Thyroid gland (tissue), 4 donors: ENCODE measurements around the gene OTULIN. TPM values are rescaled to one million over a fixed set of nuclear protein-coding genes. Genes with fewer than 3 reads are reported as not detected.
A peak's percentile ranks its signal among the peaks of the same experiment; 100 is the strongest.

ENCODE experiments used
- DNase-seq, 2 donors: peaks; one replicate each; pipeline ENCODE4 v3.0.0-alpha.2; 2019
- H3K27ac ChIP-seq, 3 donors: fragments of 200-600 bp; sonication (generic); 1 replicate in 2 of 3; 2 replicates in 1 of 3; pipeline ENCODE4 v1.5.1; 2016 to 2019; ENCODE audit warnings: mild to moderate bottlenecking in 1 of 3, moderate library complexity in 1 of 3
- H3K27me3 ChIP-seq: fragments of 200-600 bp; sonication (generic); one replicate; pipeline ENCODE4 v1.5.1; 2019
- H3K36me3 ChIP-seq, 2 donors: fragments of 200-600 bp; sonication (generic); one replicate each; pipeline ENCODE4 v1.5.1; 2016 to 2019
- H3K4me1 ChIP-seq, 2 donors: fragments of 200-600 bp; sonication (generic); one replicate each; pipeline ENCODE4 v1.5.1; 2017 to 2019
- H3K4me3 ChIP-seq, 3 donors: fragments of 200-600 bp; sonication (generic); replicated peaks in 1 of 3; 1 replicate in 2 of 3; 2 replicates in 1 of 3; pipeline ENCODE4 v1.5.1; 2016; ENCODE audit warnings: mild to moderate bottlenecking in 1 of 3
- H3K9me3 ChIP-seq: fragments of 200-600 bp; sonication (generic); one replicate; pipeline ENCODE4 v1.5.1; 2017
- CTCF ChIP-seq, 6 experiments: fragments of 200-600 bp in 3 of 6; fragments of 450-650 bp in 3 of 6; sonication (generic) in 3 of 6; IDR thresholded peaks; one replicate each; pipeline ENCODE4 v1.5.1; 2016 to 2019; ENCODE audit warnings: antibody characterized with exemption in 6 of 6, mild to moderate bottlenecking in 2 of 6, inconsistent platforms in 1 of 6, moderate library complexity in 1 of 6
- POLR2A ChIP-seq, 2 donors: fragments of 450-650 bp; IDR thresholded peaks; one replicate each; pipeline ENCODE4 v1.6.1; 2017; ENCODE audit warnings: antibody characterized with exemption in 2 of 2, mild to moderate bottlenecking in 2 of 2, moderate library complexity in 1 of 2
- WGBS, 2 donors: methylation state at CpG; one replicate each; pipeline ENCODE4 v1.1.5; 2017; 5-methylcytosine and 5-hydroxymethylcytosine counted together
- intact Hi-C: fragments of 100-400 bp; cut with DNase I; formaldehyde crosslinking; loops from one replicate; pipeline ENCODE4 v1.15.1; 2023
- total RNA-seq, 4 donors: library from RNA; depleted of rRNA; stranded (reverse); fragments of >200 nt; gene quantifications; one replicate each; pipeline ENCODE4 v1.2.3, GENCODE V29; 2016

Gene OTULIN
- total RNA-seq, 4 donors from 2014 or later = 18.0 to 42.7 (median 30.7) TPM

DNA sequence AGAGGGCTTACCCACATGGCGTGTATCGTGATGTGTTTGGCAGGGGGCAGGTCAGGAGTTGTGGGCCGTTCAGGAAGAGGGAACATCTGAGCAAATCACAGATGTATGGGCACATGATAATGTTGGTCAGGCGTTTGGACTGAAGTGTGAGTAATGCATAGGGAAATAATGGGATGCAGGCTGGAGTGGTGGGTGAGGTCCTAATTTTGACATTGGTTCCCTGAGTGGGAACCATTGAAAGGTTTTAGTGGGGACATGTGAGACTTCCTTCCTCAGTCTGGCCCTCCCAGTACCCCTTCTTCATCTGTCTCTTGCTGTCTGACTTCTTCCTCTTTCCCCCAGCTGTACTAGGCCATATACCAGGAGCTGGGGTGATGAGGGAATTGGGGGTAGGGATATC is 7.6 kb downstream of the OTULIN start:
- DNase-seq = no peak
- no peak overlapping the region for H3K27ac ChIP-seq
- intact Hi-C loops = no loop called here
- H3K36me3 ChIP-seq = no peaks in the 10 kb centered on the region
- H3K4me3 ChIP-seq = no peak overlapping the region
- TF ChIP-seq POLR2A (IDR thresholded peaks at IDR 0.05) (no peak), CTCF (IDR thresholded peaks at IDR 0.05) (no peak)
- H3K4me1 ChIP-seq = peaks cover 5 to 31% of the 10 kb centered on the region in 2 donors
- H3K9me3 ChIP-seq = no peaks in the 10 kb centered on the region
- no peaks in the 10 kb centered on the region for H3K27me3 ChIP-seq
- 80 to 90% methylated on average over 4 of the region's 4 CpGs for WGBS, 2 donors

GRCh38 chr5:14672484-14673394 is 8.2 kb downstream of the OTULIN start:
- peak in 1 of 2 donors; percentile 15 for DNase-seq
- 87 to 88% methylated on average over 9 of the region's 9 CpGs for WGBS, 2 donors
- intact Hi-C loops = no loop called here
- Histone ChIP-seq H3K27ac (no peak overlapping the region), H3K27me3 (no peaks in the 10 kb centered on the region), H3K4me3 (no peak overlapping the region), H3K4me1 (peaks cover 0 to 25% of the 10 kb centered on the region in 2 donors), H3K36me3 (no peaks in the 10 kb centered on the region), H3K9me3 (no peaks in the 10 kb centered on the region)
- no peak for TF ChIP-seq CTCF (IDR thresholded peaks at IDR 0.05)
- TF ChIP-seq POLR2A (IDR thresholded peaks at IDR 0.05) = no peak

DNA sequence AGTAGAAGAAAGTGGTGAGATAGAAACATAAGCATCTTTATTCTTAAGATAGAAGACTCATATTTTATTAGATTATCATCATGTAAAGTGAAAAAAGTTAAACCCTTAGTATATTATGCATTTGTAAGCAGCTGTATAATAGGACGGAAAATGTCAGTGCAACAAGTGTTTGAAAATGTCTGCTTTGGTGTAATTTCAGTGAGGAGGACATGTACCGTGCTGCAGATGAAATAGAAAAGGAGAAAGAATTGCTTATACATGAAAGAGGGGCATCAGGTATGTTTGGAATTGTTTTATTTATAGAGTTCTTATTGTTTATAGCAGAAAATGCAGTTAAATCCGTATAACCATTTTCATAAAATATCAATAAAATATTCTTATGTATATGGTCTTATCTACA is 8.9 kb downstream of the OTULIN start:
- Histone ChIP-seq H3K9me3 (no peaks in the 10 kb centered on the region), H3K27me3 (no peaks in the 10 kb centered on the region), H3K36me3 (no peaks in the 10 kb centered on the region), H3K4me3 (no peak overlapping the region), H3K4me1 (peaks cover 0 to 25% of the 10 kb centered on the region in 2 donors), H3K27ac (no peak overlapping the region)
- WGBS, 2 donors = 96 to 97% methylated on average over 3 of the region's 3 CpGs
- no peak for DNase-seq
- no peak for TF ChIP-seq CTCF (IDR thresholded peaks at IDR 0.05)
- TF ChIP-seq POLR2A (IDR thresholded peaks at IDR 0.05) = no peak
- intact Hi-C loops = no loop called here

- H3K27ac ChIP-seq = peak overlapping the region in 2 of 3 donors; percentile 0 to 1
- TF ChIP-seq POLR2A (IDR thresholded peaks at IDR 0.05) = no peak
- TF ChIP-seq CTCF (IDR thresholded peaks at IDR 0.05) = no peak
- no peaks in the 10 kb centered on the region for H3K27me3 ChIP-seq
- 84 to 89% methylated on average over 8 of the region's 8 CpGs for WGBS, 2 donors
- H3K4me3 ChIP-seq = no peak overlapping the region
- intact Hi-C loops = no loop called here
- peaks cover 0 to 25% of the 10 kb centered on the region in 2 donors for H3K4me1 ChIP-seq
- peaks cover 0 to 3% of the 10 kb centered on the region in 2 donors for H3K36me3 ChIP-seq
- no peaks in the 10 kb centered on the region for H3K9me3 ChIP-seq
- DNase-seq = no peak
Measured at GRCh38 chr5:14674983-14675854, 10.7 kb downstream of the OTULIN start.
